Astrocyte (in vitro differentiated cells and primary cell): Measurements from ENCODE around the gene PILRA. TPM values are rescaled to one million over a fixed set of nuclear protein-coding genes. Genes with fewer than 3 reads are reported as not detected.
"Not testable (repeated sequence)": the region's sequence is repeated elsewhere in the genome, so short reads cannot be mapped to it uniquely, and the experiment has no call there.

Source experiments
- DNase-seq: peaks from one replicate; pipeline ENCODE4 v3.0.0-alpha.2; 2010; ENCODE audit warnings: low read depth
- FAIRE-seq: peaks from 2 replicates; lab custom pipeline; 2011; peaks lifted over from hg19 to GRCh38; lab: Jason Lieb, UNC
- H2AFZ ChIP-seq: 2 replicates; pipeline ENCODE4 v1.6.0; 2012; ENCODE audit warnings: low read depth, low read length, inconsistent platforms
- H3K27ac ChIP-seq: 2 replicates; pipeline ENCODE4 v1.5.1; 2011; ENCODE audit warnings: low read depth, low read length, inconsistent platforms
- H3K27me3 ChIP-seq: 2 replicates; pipeline ENCODE4 v1.6.0; 2011; ENCODE audit warnings: low read length, inconsistent platforms; ENCODE audit not compliant: insufficient read depth
- H3K36me3 ChIP-seq: 2 replicates; pipeline ENCODE4 v1.5.1; 2011; ENCODE audit warnings: low read length, inconsistent platforms; ENCODE audit not compliant: insufficient read depth
- H3K4me1 ChIP-seq: 2 replicates; pipeline ENCODE4 v1.5.1; 2011; ENCODE audit warnings: low read length, inconsistent platforms; ENCODE audit not compliant: insufficient read depth
- H3K4me2 ChIP-seq: 2 replicates; pipeline ENCODE4 v1.6.0; 2012; ENCODE audit warnings: low read length, inconsistent platforms
- H3K4me3 ChIP-seq: 2 replicates; pipeline ENCODE4 v1.5.1; 2011; ENCODE audit warnings: low read depth, mild to moderate bottlenecking, low read length, inconsistent platforms; ENCODE audit not compliant: insufficient read depth
- H3K79me2 ChIP-seq: 2 replicates; pipeline ENCODE4 v1.6.0; 2012; ENCODE audit warnings: mild to moderate bottlenecking, low read length, inconsistent platforms; ENCODE audit not compliant: insufficient read depth
- H3K9ac ChIP-seq: 2 replicates; pipeline ENCODE4 v1.6.0; 2012; ENCODE audit warnings: mild to moderate bottlenecking, low read length, inconsistent platforms
- H3K9me3 ChIP-seq: 2 replicates; pipeline ENCODE4 v1.5.1; 2012; ENCODE audit warnings: low read depth, mild to moderate bottlenecking, low read length, inconsistent platforms; ENCODE audit not compliant: insufficient read depth
- H4K20me1 ChIP-seq: 2 replicates; pipeline ENCODE4 v1.6.0; 2012; ENCODE audit warnings: low read length, inconsistent platforms; ENCODE audit not compliant: insufficient read depth
- H3K27ac Mint-ChIP-seq: one replicate; pipeline ENCODE4 v1.8.0; 2021; ENCODE audit warnings: mild to moderate bottlenecking, mixed read lengths; ENCODE audit not compliant: unreplicated experiment
- H3K27me3 Mint-ChIP-seq: one replicate; pipeline ENCODE4 v1.8.0; 2021; ENCODE audit warnings: low read depth, mixed read lengths; ENCODE audit not compliant: unreplicated experiment
- H3K36me3 Mint-ChIP-seq: one replicate; pipeline ENCODE4 v1.8.0; 2021; ENCODE audit warnings: low read depth, mixed read lengths; ENCODE audit not compliant: unreplicated experiment
- H3K4me1 Mint-ChIP-seq: one replicate; pipeline ENCODE4 v1.8.0; 2021; ENCODE audit warnings: low read depth, mixed read lengths; ENCODE audit not compliant: unreplicated experiment
- H3K4me3 Mint-ChIP-seq: one replicate; pipeline ENCODE4 v1.8.0; 2021; ENCODE audit warnings: mild to moderate bottlenecking, moderate library complexity, mixed read lengths; ENCODE audit not compliant: unreplicated experiment
- H3K9me3 Mint-ChIP-seq: one replicate; pipeline ENCODE4 v1.8.0; 2021; ENCODE audit warnings: mild to moderate bottlenecking, mixed read lengths; ENCODE audit not compliant: unreplicated experiment
- EZH2 ChIP-seq: IDR thresholded peaks from 2 replicates; pipeline ENCODE4 v1.6.1; 2012; ENCODE audit warnings: mild to moderate bottlenecking, low read length, inconsistent platforms; ENCODE audit not compliant: insufficient read depth
- total RNA-seq: library from RNA; stranded (reverse); gene quantifications from 2 replicates; pipeline ENCODE4 v1.2.1, GENCODE V29; 2021
- TF ChIP-seq, protein P1 (sequence below): IDR thresholded peaks from 2 replicates; pipeline ENCODE4 v1.5.1; 2011; ENCODE audit warnings: low read depth, mild to moderate bottlenecking, inconsistent platforms, low read length, moderate library complexity; ENCODE audit not compliant: insufficient read depth

PILRA gene
- total RNA-seq, 1 donor from 2014 or later = 2.3 TPM

DNA sequence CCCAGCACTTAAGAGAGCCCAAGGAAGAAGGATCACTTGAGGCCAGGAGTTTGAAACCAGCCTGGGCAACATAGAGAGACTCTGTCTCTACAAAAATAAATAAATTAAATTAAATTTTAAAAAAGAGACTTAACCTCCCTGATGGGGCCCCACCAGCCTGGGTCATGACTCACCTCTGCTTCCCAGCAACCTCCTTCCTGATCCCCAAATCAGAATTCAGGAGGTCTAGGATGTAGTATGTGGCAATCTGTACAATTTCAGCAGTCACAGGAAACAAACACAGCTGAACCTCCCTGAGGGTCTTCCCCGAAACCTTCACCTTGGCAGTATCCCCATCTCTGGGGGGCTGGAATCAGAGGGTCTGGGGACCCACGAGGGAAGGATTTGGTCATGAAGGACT, 72.8 kb downstream of the PILRA start:
- Histone ChIP-seq H3K79me2 (no peaks in the 10 kb centered on the region), H3K27me3 (no peaks in the 10 kb centered on the region), H3K27ac (no peak overlapping the region), H2AFZ (no peak overlapping the region), H4K20me1 (no peaks in the 10 kb centered on the region), H3K4me1 (peaks cover 22% of the 10 kb centered on the region), H3K9me3 (no peaks in the 10 kb centered on the region), H3K36me3 (no peaks in the 10 kb centered on the region), H3K9ac (no peak overlapping the region), H3K4me2 (no peak overlapping the region), H3K4me3 (no peak overlapping the region)
- DNase-seq = no peak
- H3K9me3 Mint-ChIP-seq = no peaks in the 10 kb centered on the region
- H3K27ac Mint-ChIP-seq = no peak overlapping the region
- TF ChIP-seq EZH2 = no peak
- TF ChIP-seq, protein P1, sequence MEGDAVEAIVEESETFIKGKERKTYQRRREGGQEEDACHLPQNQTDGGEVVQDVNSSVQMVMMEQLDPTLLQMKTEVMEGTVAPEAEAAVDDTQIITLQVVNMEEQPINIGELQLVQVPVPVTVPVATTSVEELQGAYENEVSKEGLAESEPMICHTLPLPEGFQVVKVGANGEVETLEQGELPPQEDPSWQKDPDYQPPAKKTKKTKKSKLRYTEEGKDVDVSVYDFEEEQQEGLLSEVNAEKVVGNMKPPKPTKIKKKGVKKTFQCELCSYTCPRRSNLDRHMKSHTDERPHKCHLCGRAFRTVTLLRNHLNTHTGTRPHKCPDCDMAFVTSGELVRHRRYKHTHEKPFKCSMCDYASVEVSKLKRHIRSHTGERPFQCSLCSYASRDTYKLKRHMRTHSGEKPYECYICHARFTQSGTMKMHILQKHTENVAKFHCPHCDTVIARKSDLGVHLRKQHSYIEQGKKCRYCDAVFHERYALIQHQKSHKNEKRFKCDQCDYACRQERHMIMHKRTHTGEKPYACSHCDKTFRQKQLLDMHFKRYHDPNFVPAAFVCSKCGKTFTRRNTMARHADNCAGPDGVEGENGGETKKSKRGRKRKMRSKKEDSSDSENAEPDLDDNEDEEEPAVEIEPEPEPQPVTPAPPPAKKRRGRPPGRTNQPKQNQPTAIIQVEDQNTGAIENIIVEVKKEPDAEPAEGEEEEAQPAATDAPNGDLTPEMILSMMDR = no peak
- H3K27me3 Mint-ChIP-seq = no peaks in the 10 kb centered on the region
- peaks cover 10% of the 10 kb centered on the region for H3K4me1 Mint-ChIP-seq
- no peaks in the 10 kb centered on the region for H3K36me3 Mint-ChIP-seq
- no peak for FAIRE-seq
- H3K4me3 Mint-ChIP-seq = peak overlapping the region; percentile 66

DNA sequence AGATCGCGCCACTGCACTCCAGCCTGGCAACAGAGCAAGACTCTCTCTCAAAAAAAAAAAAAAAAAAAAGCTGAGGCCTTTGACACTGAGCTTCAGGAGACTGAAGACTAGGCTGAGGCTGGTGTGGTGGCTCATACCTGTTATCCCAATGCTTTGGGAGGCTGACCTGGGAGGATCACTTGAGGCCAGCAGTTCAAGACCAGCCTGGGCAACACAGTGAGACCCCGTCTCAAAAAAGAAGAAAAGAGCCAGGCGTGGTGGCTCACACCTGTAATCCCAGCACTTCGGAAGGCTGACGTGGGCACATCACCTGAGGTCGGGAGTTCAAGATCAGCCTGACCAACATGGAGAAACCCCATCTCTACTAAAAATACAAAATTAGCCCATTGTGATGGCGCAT, 74.1 kb downstream of the PILRA start:
- H3K36me3 Mint-ChIP-seq, H3K9ac ChIP-seq, H3K9me3 ChIP-seq, H3K36me3 ChIP-seq, H3K9me3 Mint-ChIP-seq, H3K4me3 Mint-ChIP-seq, H3K4me3 ChIP-seq, H4K20me1 ChIP-seq, H3K27ac Mint-ChIP-seq, DNase-seq, H3K27me3 ChIP-seq, H3K27me3 Mint-ChIP-seq, H3K79me2 ChIP-seq, H3K4me1 Mint-ChIP-seq, H2AFZ ChIP-seq, H3K27ac ChIP-seq, H3K4me2 ChIP-seq, FAIRE-seq: not testable (repeated sequence)
- peaks cover 22% of the 10 kb centered on the region for H3K4me1 ChIP-seq

DNA sequence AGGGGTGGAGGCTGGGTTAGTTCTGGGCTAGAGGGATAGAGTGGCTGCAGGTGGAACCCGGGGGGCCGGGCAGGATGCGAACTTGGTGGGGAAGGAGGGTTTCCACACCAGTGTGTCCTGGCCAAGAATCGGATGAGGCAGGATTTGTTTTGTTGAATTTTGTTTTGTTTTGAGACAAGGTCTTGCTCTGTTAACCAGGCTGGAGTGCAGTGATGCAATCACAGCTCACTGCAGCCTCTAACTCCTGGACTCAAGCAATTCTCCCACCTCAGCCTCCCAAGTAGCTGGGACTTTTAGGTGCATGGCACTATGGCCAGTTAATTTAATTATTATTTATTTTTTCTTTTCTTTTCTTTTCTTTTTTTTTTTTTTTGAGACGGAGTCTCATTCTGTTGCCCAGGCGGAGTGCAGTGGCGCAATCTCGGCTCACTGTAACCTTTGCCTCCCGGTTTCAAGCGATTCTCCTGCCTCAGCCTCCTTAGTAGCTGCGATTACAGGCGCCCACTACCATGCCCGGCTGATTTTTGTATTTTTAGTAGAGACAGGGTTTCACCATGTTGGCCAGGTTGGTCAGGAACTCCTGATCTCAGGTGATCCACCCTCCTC, 76.0 kb downstream of the PILRA start:
- FAIRE-seq = no peak
- Histone ChIP-seq H3K9me3 (no peaks in the 10 kb centered on the region), H3K4me1 (peaks cover 17% of the 10 kb centered on the region), H3K9ac (no peak overlapping the region), H2AFZ (no peak overlapping the region), H3K79me2 (no peaks in the 10 kb centered on the region), H3K4me2 (no peak overlapping the region), H3K36me3 (no peaks in the 10 kb centered on the region), H3K27me3 (no peaks in the 10 kb centered on the region), H3K27ac (no peak overlapping the region), H3K4me3 (no peak overlapping the region), H4K20me1 (no peaks in the 10 kb centered on the region)
- no peak for DNase-seq
- H3K4me3 Mint-ChIP-seq = no peak overlapping the region
- no peaks in the 10 kb centered on the region for H3K9me3 Mint-ChIP-seq
- no peak overlapping the region for H3K27ac Mint-ChIP-seq
- no peaks in the 10 kb centered on the region for H3K36me3 Mint-ChIP-seq
- TF ChIP-seq, protein P1 = no peak
- TF ChIP-seq EZH2 = no peak
- peaks cover 8% of the 10 kb centered on the region for H3K4me1 Mint-ChIP-seq
- no peaks in the 10 kb centered on the region for H3K27me3 Mint-ChIP-seq

Other genes with a start within 250 kb of the PILRA start
- 2.3 and 2.7 TPM in 2 replicates for gene MBLAC1, start 246.5 kb upstream of the PILRA start, total RNA-seq
- 59.9 and 62.7 TPM in 2 replicates for gene LAMTOR4, start 224.6 kb upstream of the PILRA start, total RNA-seq
- 18.7 and 19.5 TPM in 2 replicates for gene TRAPPC14, start 214.8 kb upstream of the PILRA start, total RNA-seq
- gene GAL3ST4, start 204.9 kb upstream of the PILRA start, total RNA-seq = 3.1 and 3.4 TPM in 2 replicates
- gene GPC2, start 196.1 kb upstream of the PILRA start, total RNA-seq = 6.5 and 7.6 TPM in 2 replicates
- 0.34 and 0.36 TPM in 2 replicates for gene STAG3, start 195.6 kb upstream of the PILRA start, total RNA-seq
- gene PVRIG, start 153.5 kb upstream of the PILRA start, total RNA-seq = not detected in 2 replicates
- gene SPDYE3, start 65.8 kb upstream of the PILRA start, total RNA-seq = not detected in 2 replicates
- 19.9 and 21.1 TPM in 2 replicates for gene PILRB, start 15.4 kb upstream of the PILRA start, total RNA-seq
- gene ZCWPW1, start 55.2 kb downstream of the PILRA start, total RNA-seq = 2.1 and 2.6 TPM in 2 replicates
- gene MEPCE, start 56.3 kb downstream of the PILRA start, total RNA-seq = 20.2 and 20.5 TPM in 2 replicates
- gene PPP1R35, start 63.0 kb downstream of the PILRA start, total RNA-seq = 18.5 and 19.7 TPM in 2 replicates
- gene SPACDR, start 90.8 kb downstream of the PILRA start, total RNA-seq = 2.5 and 2.6 TPM in 2 replicates
- gene TSC22D4, start 105.7 kb downstream of the PILRA start, total RNA-seq = 52.9 and 53.4 TPM in 2 replicates
- gene NYAP1, start 110.4 kb downstream of the PILRA start, total RNA-seq = 2.5 and 2.6 TPM in 2 replicates
- gene AGFG2, start 165.7 kb downstream of the PILRA start, total RNA-seq = 6.2 and 7.1 TPM in 2 replicates
- 1.4 and 1.9 TPM in 2 replicates for gene SAP25, start 200.4 kb downstream of the PILRA start, total RNA-seq
- gene LRCH4, start 212.6 kb downstream of the PILRA start, total RNA-seq = 52.7 and 62.5 TPM in 2 replicates
- 0.17 and 0.52 TPM in 2 replicates for gene FBXO24, start 212.8 kb downstream of the PILRA start, total RNA-seq
- 10.8 and 15.5 TPM in 2 replicates for gene PCOLCE, start 228.9 kb downstream of the PILRA start, total RNA-seq
- 18.8 and 20.2 TPM in 2 replicates for gene MOSPD3, start 239.1 kb downstream of the PILRA start, total RNA-seq